NCI-H748 treated with DMSO at 0.1 percent for 48 hours (cell line): ENCODE measurements around the gene RPS8.
"Not testable (repeated sequence)": the region's sequence is repeated elsewhere in the genome, so short reads cannot be mapped to it uniquely, and the experiment has no call there.

Experiments used
- DNase-seq: peaks from one replicate; lab custom pipeline; 2025; lab: John Stamatoyannopoulos, UW

Gene RPS8

DNA sequence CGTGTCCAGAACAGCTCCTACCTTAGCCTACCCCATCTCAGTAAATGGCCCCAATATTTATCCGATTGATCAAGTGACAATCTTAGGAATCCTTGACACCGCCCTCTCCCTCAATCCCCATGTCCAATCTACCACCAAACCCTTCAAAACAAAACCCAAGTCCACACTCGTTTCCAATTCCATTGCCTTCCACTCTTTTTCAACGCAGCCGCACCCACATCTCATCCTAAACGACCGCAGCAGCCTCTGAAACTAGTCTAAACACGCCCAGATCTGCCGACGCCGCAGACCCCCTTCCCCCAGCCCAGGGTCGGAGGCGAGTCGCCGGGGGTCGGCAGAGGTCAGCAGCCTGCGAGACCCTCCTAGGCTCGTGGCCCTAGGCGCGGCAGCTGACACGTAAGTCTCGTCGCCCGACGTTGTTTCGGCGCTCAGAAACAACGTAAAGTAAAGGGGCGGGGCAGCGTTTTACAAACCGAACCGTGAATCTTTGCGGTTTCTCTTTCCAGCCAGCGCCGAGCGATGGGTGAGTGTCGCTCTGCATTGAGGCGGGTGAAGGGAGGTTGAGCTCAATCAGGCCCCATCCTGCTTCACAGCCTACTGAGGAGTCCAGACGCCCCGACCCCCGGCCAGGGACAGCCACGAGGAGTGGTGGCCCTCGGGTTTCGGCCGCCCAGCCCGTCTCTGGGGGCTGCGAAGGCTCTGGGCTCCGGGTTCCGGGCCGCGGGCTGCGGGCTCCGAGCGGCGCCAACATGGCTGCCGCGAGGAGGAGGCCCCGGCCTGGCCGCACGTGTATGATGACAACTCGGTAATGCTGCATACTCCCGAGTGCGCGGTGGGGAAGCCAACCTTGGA, at the start of gene RPS8:
RPS8 (plus strand) TSS at position 463 of the 852 bp plus-strand sequence; CDS start at position 520, 57 bp downstream.
- DNase-seq, result peak; percentile 81

DNA sequence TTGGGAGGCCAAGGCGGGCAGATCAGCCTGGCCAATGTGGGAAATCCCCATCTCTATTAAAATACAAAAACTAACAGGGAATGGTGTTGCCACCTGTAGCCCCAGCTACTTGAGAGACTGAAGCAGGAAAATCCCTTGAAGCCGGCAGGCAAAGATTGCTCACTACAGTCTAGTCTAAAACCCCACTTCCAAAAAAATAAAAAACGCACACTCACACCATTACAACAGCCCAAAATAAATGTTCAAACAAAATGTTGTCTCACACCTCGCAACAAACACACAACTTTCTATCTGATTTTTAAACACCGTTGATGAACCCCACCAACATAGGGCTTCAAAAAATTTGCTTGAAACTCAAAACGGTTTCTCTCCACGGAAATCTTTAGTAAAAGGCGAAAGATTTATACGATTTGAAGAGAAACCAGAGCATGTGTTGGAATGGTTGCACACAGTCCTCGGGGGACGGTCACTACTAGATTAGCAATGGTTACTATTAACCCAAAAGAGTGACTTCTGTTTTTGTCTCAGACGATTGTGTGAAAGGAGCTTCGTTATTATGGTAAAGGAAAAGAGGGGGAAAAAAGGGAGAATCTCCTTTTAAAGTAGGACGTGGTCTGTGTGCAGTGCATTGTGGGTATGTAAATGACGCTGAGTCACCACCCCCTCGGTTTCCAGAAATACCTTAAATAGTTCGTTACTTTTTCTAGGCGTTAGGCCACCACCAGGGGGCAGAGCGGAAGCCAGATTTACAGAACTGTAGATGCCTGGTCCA, 44.4 kb upstream of the RPS8 start, which contains the start of gene RNU5D-1:
RNU5D-1 (minus strand) TSS at position 430 of the 772 bp plus-strand sequence.
- peak; percentile 96 for DNase-seq

DNA sequence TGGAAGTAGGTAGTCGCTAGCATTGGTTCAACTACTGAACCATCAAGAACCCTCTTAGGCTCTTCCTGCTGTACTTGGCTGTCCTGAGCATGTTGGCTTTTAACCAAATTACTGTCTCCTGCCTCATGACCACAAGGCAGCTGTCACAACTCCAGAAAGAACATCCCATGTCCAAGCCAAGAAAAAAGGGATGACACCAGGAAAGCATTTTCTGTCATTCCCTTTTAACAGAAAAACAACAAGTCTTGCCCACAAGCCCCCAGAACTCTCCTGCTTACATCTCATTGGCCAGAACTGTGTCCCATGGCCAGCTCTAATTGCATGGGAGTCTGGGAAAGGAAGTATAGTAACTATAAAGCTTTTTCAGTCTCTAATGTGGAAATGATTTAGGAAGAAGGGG, 42.0 kb upstream of the RPS8 start:
- DNase-seq, result no peak

GRCh38 chr1:44733784-44734183, 41.6 kb upstream of the RPS8 start:
- no peak for DNase-seq

GRCh38 chr1:44735992-44736391, 39.3 kb upstream of the RPS8 start:
- no peak for DNase-seq

DNA sequence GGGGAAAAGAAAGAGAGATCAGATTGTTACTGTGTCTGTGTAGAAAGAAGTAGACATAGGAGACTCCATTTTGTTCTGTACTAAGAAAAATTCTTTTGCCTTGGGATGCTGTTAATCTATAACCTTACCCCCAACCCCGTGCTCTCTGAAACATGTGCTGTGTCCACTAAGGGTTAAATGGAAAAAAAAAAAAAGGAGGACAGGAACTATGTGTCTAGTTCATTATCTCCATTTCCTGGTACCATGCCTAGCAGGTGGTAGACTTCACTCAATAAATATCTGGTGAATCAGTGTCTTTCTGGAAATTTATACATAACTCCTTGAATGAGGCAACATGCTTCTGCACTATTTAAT, 36.4 kb upstream of the RPS8 start:
- not testable (repeated sequence) for DNase-seq

DNA sequence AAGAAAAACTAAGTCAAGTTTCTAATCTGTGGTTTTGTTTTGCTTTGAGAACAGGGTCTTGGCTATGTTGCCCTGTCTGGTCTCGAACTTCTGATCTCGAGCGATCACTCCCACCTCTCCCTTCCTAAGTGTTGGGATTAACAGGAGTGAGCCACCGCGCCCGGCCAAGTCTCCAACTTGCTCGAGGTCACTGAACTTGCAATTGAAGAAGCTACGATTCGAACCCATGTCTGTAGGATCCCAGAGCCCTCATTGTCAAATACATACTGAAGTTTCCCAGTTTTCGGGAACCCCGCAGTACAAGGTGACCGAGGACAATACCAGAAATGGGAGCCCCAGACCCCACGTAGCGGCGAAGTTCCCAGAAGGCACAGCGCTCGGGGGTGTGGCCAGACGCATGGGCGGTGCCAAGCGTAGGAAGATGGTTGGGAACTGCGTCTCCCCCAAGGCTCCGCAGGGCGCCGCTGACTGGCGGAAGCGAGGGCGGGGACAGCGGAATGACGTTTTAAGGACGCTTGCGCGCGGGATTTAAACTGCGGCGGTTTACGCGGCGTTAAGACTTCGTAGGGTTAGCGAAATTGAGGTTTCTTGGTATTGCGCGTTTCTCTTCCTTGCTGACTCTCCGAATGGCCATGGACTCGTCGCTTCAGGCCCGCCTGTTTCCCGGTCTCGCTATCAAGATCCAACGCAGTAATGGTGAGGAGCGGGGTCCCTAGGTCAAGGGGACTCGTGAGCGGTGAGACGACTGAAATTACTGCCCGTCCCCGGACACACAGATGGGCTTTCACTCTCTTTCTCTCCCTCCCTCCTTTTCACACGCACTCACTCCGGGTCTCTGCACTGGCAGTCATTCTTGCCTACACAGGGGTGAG, 35.8 kb upstream of the RPS8 start, which contains the start of gene KIF2C:
KIF2C (plus strand) TSS at position 531 of the 872 bp plus-strand sequence; CDS start at position 627, 96 bp downstream.
- peak; percentile 94 for DNase-seq

DNA sequence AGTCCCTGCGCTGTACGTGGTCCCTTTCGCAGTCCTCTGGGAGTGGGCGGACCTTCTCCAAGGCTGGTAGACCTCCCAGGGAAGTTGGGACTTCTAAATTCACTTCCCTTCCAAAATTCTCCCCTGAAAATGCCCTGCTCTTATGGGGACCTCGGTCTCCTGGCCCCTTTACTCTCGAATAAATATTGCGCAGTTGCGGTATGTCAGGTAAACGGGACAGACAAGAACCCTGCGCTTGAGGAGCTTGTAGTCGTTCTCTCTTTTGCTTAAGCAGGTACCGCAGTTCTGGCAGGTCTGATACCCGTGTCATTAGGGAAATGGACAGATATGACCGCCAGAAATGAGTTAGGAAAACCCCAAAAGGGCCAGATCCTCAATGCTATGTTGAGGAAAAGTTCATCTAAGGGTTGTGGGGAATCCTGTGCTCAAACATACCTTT, 35.1 kb upstream of the RPS8 start:
- no peak for DNase-seq

DNA sequence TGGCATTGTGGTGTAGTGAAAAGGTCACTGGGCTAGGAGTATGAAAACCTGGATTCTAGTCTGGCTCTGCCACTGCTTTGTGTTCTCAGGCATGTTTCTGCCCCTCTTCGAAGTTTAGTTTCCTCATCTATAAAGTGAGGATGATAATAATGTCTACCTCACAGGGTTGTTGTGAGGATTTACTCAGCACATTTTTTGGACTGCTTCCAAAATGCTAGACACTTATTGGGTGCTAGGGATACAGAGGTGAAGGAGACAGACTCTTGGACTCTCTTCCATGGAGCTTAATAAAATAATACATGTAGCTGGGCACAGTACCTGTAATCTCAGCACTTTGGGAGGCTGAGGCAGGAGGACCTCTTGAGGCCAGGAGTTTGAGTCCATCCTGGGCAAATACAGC, 32.1 kb upstream of the RPS8 start:
- DNase-seq, result no peak

- DNase-seq, result no peak
Observed at GRCh38 chr1:44747878-44748277, 27.5 kb upstream of the RPS8 start.

DNA sequence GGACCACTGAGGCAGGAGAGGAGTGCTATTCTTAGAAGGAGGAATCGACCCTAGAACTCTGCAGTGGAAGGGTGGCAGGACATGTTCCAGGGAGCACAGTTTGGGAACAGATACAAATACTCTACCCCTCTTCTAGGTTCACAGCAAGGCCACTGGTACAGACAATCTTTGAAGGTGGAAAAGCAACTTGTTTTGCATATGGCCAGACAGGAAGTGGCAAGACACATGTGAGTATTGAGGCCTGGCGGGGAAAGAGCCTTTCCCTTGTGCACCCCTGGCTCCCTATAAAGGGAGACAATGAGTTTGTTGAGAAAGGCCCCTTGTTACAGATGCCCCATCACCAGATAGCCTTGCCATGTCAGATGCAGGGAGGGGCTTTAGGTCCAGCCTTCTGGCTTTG, 17.9 kb upstream of the RPS8 start:
- no peak for DNase-seq

DNA sequence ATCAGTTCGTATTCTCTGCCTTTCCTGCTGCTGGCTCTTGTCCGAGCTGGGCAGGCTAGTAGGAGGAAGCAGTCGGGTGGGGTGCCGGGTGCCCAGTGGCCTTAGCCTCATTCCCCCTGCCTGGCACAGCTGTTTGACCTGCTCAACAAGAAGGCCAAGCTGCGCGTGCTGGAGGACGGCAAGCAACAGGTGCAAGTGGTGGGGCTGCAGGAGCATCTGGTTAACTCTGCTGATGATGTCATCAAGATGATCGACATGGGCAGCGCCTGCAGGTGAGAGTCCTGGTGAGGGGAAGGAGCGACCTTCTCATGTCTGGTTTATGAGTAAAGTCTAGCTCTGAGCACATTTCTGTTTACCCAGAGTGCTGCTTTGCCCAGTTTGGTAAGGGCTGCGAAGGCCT, 16.3 kb upstream of the RPS8 start:
- no peak for DNase-seq

DNA sequence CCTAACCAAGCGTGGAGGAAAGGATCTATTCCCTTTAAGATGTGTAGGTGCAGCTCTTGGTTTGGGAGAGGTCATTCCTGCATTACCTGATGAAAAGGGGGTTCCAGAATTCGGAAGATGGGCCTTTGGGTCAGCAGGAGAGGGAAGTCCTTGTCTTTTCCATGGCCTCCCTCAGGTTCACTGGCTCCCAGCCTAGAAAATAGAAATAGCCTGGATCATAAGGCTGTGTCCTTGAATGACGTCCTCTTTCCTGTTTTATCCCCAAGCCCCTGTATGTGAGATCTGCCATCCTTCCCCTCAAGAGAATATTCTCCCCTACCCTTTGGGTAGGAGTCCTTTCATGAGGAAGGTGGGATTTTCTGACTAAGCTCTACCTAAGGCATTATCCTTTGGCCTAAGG, 14.5 kb upstream of the RPS8 start:
- no peak for DNase-seq

DNA sequence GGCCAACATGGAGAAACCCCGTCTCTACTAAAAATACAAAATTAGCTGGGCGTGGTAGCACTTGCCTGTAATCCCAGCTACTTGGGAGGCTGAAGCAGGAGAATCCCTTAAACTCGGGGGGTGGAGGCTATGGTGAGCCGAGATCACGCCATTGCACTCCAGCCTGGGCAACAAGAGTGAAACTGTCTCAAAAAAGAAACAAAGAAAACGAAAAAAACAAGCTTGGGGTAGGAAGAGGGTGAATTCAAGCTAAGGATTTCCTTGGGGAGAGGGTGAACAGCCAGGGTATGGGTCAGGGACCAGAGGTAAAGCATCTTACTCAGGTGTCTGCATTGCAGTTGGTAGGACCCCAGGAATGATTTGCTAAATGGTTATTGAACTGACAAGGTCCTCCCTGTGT, 8.9 kb upstream of the RPS8 start:
- not testable (repeated sequence) for DNase-seq

DNA sequence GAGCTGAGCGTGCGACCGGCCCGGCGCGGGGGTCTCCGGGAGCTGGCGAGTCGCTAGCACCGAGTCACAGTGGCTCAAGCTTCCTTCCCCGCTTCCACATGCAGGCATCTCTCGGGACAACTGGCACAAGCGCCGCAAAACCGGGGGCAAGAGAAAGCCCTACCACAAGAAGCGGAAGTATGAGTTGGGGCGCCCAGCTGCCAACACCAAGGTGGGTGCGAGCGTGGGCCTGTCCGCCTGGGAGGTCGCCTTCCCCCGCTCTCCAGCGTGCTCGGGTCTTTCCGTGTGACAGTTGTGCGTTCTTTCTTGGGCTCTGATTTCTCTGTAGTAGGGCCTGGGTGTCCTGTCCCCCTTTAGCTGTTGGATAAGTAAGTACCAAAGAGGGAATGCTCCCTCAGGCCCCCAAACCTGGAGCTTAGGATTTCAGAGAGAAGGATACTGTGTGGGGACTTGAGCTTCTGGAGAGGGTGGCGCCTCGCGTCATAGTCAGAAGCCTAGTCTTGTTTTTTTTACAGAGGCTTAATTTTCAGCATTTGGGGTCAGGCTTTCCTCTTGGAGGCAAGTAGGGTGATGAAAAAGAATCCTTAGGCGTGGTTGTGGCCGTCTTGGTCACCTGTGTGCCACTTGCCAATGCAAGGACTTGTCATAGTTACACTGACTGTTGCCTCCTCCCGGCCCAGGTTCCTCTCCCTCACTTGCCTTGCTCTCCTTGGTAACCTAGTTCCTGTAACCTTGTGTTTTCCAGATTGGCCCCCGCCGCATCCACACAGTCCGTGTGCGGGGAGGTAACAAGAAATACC, 790 bp downstream of the RPS8 start:
- DNase-seq, result no peak

GRCh38 chr1:44776730-44777068, 1.4 kb downstream of the RPS8 start:
- no peak for DNase-seq

- DNase-seq, result no peak
Observed at GRCh38 chr1:44777547-44777946, 2.2 kb downstream of the RPS8 start.

- no peak for DNase-seq
Observed at GRCh38 chr1:44777969-44778635, 2.8 kb downstream of the RPS8 start.

DNA sequence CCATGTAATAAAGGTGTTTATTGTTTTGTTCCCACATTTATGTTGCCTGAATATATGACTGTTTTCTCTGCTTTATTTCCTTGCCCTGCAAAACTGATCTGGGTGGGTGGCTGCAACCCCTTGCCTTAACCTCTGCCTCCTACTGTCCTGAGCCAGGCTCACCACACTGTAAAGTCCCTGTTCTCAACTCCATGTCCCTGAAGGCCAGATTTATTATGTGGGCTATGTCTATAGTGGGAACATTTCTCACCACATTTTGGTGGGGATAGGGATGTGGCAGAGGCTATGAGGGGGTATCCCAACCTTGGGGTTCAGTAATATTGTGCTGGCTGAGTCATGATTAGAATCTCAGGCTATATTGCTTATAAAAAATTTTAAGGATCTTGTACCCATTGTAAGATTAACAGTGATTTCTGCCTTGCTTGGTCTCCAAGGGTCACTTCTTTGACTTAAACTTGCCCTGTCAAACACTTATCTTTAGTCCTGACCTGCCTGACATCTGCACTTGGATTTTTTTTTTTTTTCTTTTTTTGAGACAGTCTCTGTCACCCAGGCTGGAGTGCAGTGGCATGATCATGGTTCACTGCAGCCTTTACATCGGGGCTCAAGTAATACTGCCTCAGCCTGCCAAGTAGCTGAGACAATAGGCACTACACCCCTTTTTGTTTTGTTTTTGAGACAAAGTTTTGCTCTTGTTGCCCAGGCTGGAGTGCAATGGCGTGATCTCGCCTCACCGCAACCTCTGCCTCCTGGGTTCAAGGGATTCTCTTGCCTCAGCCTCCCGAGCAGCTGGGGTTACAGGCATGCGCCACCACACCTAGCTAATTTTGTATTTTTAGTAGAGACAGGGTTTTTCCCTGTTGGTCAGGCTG, 3.6 kb downstream of the RPS8 start:
- DNase-seq, result no peak
